CD4-positive, CD25-positive, alpha-beta regulatory T cell (primary cell): ENCODE data around the gene DHRS7. TPM values are rescaled to one million over a fixed set of nuclear protein-coding genes. Genes with fewer than 3 reads are reported as not detected.

Experiments
- ATAC-seq, 2 donors: fragments of 150-1000 bp; cut with Tn5 transposase; one replicate each; pipeline ENCODE4 v1.10.0; 2021; ENCODE audit warnings: low read depth in 2 of 2, moderate number of reproducible peaks in 2 of 2, moderate library complexity in 1 of 2
- DNase-seq, 3 donors: peaks; one replicate each; pipeline versions ENCODE4 v3.0.0 to v3.0.0-alpha.2; 2012 to 2022; ENCODE audit warnings: mixed read lengths in 1 of 3
- H3K27ac ChIP-seq: one replicate; pipeline ENCODE4 v1.7.0; 2013; ENCODE audit warnings: mild to moderate bottlenecking, low read length; ENCODE audit not compliant: insufficient read depth, poor library complexity, severe bottlenecking
- H3K27me3 ChIP-seq: one replicate; pipeline ENCODE4 v1.7.0; 2013; ENCODE audit warnings: low read length; ENCODE audit not compliant: control insufficient read depth, insufficient read depth
- H3K36me3 ChIP-seq: one replicate; pipeline ENCODE4 v1.7.0; 2013; ENCODE audit warnings: mild to moderate bottlenecking, low read length, moderate library complexity; ENCODE audit not compliant: control insufficient read depth, insufficient read depth
- H3K4me1 ChIP-seq: 2 replicates; pipeline ENCODE4 v1.7.0; 2013; ENCODE audit warnings: mild to moderate bottlenecking, low read length; ENCODE audit not compliant: insufficient read depth, control insufficient read depth, poor library complexity, severe bottlenecking
- H3K4me3 ChIP-seq: one replicate; pipeline ENCODE4 v1.7.0; 2013; ENCODE audit warnings: low read depth, mild to moderate bottlenecking, low read length, moderate library complexity
- H3K9me3 ChIP-seq, 2 experiments: 1 replicate in 1 of 2; 2 replicates in 1 of 2; pipeline ENCODE4 v1.7.0; 2013; ENCODE audit warnings: low read length in 2 of 2, mild to moderate bottlenecking in 1 of 2, moderate library complexity in 1 of 2; ENCODE audit not compliant: control insufficient read depth in 2 of 2
- H3K27ac Mint-ChIP-seq, 3 donors: one replicate each; pipeline ENCODE4 v1.8.0; 2020 to 2022; ENCODE audit warnings: mild to moderate bottlenecking in 3 of 3, mixed read lengths in 3 of 3, moderate library complexity in 2 of 3
- H3K27me3 Mint-ChIP-seq: one replicate; pipeline ENCODE4 v1.8.0; 2022; ENCODE audit warnings: mild to moderate bottlenecking, mixed read lengths
- H3K36me3 Mint-ChIP-seq: one replicate; pipeline ENCODE4 v1.8.0; 2020; ENCODE audit warnings: mixed read lengths
- H3K4me1 Mint-ChIP-seq, 4 donors: one replicate each; pipeline ENCODE4 v1.8.0; 2020 to 2022; ENCODE audit warnings: mixed read lengths in 4 of 4, mild to moderate bottlenecking in 1 of 4
- H3K4me3 Mint-ChIP-seq, 4 donors: one replicate each; pipeline ENCODE4 v1.8.0; 2020 to 2022; ENCODE audit warnings: mild to moderate bottlenecking in 4 of 4, mixed read lengths in 4 of 4, moderate library complexity in 3 of 4
- H3K9me3 Mint-ChIP-seq, 7 donors: one replicate each; pipeline ENCODE4 v1.8.0; 2020 to 2022; ENCODE audit warnings: mixed read lengths in 7 of 7, mild to moderate bottlenecking in 3 of 7, moderate library complexity in 2 of 7
- polyA plus RNA-seq, 4 donors: library from polyadenylated mRNA; unstranded; fragments of 300-500 nt; fragmentation: Illumina TruSeq; gene quantifications; one replicate each; pipeline ENCODE4 v1.2.3, GENCODE V29; 2021
- total RNA-seq: library from RNA; stranded (reverse); gene quantifications from one replicate; pipeline ENCODE4 v1.2.3, GENCODE V29; 2022

The DHRS7 gene
- total and polyA plus RNA-seq, 5 donors from 2014 or later: 34.6 to 210 (median 177) TPM

DNA sequence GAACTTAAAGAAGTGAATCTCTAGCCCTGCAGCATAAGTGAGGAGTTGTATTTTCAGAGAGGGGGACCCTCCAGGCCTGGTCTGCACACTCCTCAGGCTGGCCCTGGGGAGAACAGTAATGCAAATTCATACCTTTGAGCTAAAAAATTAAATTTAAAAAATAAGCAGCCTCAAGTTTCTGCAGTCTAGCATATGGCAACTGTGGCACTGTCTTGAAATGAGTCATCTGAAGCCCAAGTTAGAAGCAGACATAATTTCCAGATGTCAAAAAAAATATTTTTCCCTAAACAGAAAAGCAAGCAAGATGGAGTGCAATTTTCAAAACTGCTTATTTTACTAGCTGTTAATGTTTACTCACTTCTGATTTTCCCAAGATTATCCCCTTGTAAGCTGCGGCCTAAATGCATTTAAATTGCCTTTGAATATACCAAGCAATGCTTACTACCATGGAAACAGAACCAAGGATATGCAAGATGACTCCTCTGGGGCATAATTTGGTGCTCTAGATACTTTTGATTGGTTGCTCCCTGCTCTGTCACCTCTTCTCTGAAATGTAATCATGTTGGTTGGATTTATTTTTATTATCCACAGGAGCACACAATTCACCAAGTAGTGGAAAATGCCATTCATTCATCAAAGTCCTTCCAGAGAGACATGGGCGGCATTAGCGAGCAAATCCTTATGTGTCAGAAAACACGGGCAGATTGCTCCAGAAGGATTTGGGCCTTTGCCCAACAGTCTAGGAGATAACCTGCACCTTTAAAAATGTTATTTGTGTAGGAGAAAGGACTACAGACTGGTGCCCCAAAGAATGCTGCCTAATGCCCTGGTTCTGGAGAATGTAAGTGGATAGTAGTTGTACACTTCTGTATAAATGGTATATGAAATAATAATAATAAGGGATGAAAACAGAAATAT lies 25.0 kb upstream of the DHRS7 start:
- ATAC-seq: no peak
- DNase-seq: no peak

DNA sequence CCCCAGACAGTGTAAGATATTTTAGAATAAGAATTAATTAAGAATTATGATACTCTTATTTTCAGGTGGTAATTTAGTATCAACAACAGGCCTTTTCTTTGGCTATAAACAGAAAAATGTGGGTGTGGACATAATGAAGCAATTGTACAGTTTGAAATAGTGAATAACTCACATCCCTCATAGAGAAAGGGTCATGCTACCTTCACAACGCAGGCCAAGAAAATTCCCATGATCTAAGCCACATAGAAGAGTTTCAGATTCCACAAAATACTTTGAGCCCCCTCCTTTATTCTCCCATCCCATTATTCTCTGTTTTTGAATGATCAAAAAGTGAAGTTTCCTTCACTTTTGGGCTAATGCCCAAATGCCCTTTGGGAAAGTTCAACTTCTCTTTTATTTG lies 23.5 kb upstream of the DHRS7 start:
- ATAC-seq (no peak), DNase-seq (no peak)
- no peaks in the 10 kb centered on the region for H3K9me3 Mint-ChIP-seq
- H3K36me3 ChIP-seq: no peaks in the 10 kb centered on the region
- no peak overlapping the region for H3K4me3 ChIP-seq
- no peaks in the 10 kb centered on the region for H3K9me3 ChIP-seq
- peaks cover 0 to 9% (median 7%) of the 10 kb centered on the region in 4 donors for H3K4me1 Mint-ChIP-seq
- peaks cover 18% of the 10 kb centered on the region for H3K27me3 Mint-ChIP-seq
- no peak overlapping the region for H3K27ac ChIP-seq
- no peaks in the 10 kb centered on the region for H3K27me3 ChIP-seq
- H3K27ac Mint-ChIP-seq: no peak overlapping the region
- no peak overlapping the region for H3K4me3 Mint-ChIP-seq
- H3K36me3 Mint-ChIP-seq: no peaks in the 10 kb centered on the region
- peaks cover 5% of the 10 kb centered on the region for H3K4me1 ChIP-seq

More for the DNA sequence above, 25.0 kb upstream of the DHRS7 start:
- Histone ChIP-seq H3K27me3 (no peaks in the 10 kb centered on the region), H3K36me3 (no peaks in the 10 kb centered on the region), H3K4me3 (no peak overlapping the region), H3K4me1 (no peaks in the 10 kb centered on the region), H3K9me3 (no peaks in the 10 kb centered on the region), H3K27ac (no peak overlapping the region)
- Mint-ChIP-seq H3K36me3 (no peaks in the 10 kb centered on the region), H3K4me1 (no peaks in the 10 kb centered on the region), H3K27me3 (peaks cover 12% of the 10 kb centered on the region), H3K9me3 (no peaks in the 10 kb centered on the region), H3K4me3 (no peak overlapping the region), H3K27ac (no peak overlapping the region)

DNA sequence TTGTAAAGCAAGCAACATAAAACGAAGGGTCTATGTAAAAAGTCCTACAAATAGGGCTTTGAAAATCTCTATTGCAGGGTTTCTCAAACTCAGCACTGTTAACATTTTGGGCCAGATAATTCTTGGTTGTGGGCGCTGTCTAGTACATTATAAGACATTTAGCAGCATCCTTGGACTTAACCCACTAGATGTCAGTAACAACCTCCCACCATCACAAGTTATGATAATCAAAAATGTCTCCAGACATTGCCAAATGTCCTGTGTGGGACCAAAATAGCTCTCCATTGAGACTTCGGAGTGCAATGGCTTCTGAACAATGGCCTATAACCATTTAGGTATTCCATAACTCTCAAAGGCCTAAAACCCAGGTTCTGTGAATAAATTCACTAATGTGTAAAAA lies 22.9 kb upstream of the DHRS7 start:
- Mint-ChIP-seq H3K9me3 (no peaks in the 10 kb centered on the region), H3K27me3 (peaks cover 18% of the 10 kb centered on the region), H3K4me1 (peaks cover 0 to 15% (median 9%) of the 10 kb centered on the region in 4 donors), H3K4me3 (no peak overlapping the region), H3K27ac (no peak overlapping the region), H3K36me3 (no peaks in the 10 kb centered on the region)
- no peak for DNase-seq
- Histone ChIP-seq H3K4me1 (peaks cover 5% of the 10 kb centered on the region), H3K27ac (no peak overlapping the region), H3K36me3 (no peaks in the 10 kb centered on the region), H3K27me3 (no peaks in the 10 kb centered on the region), H3K9me3 (no peaks in the 10 kb centered on the region), H3K4me3 (no peak overlapping the region)
- no peak for ATAC-seq

DNA sequence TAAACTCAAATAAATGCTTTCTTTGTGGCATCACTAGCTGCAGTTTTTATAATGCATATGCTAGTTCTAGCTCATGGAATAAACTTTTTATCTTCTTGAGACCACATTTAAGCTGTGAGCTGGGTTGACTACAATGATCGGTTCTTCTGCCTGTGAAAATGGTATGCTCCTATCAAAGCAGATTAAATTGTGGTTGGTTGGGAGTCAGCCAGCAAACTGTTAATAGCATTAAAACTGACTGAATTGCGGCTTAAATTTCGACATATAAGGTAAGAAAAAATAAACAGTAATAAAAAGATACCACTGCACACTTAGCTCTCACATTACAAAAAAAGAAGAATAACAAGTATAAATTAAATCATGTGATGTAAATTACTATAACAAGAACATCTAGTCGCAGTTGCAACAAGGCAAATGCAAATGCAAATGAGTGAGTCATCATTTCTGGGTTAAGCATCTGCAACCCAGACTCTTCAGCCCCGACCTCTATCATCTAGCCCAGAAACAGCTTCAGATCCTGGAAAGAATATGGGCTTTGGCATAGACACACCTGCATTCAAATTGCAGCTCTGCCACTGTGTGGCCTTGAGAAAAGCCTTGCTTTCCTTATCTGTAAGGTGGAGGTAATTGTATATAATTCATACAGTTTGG lies 19.8 kb upstream of the DHRS7 start:
- H3K36me3 Mint-ChIP-seq: no peaks in the 10 kb centered on the region
- peak overlapping the region in 1 of 3 donors; percentile 45 for H3K27ac Mint-ChIP-seq
- ATAC-seq: no peak
- no peaks in the 10 kb centered on the region for H3K27me3 ChIP-seq
- peaks cover 11% of the 10 kb centered on the region for H3K27me3 Mint-ChIP-seq
- no peak for DNase-seq
- no peak overlapping the region for H3K4me3 Mint-ChIP-seq
- H3K4me1 Mint-ChIP-seq: peaks cover 0 to 15% (median 9%) of the 10 kb centered on the region in 4 donors
- no peaks in the 10 kb centered on the region for H3K36me3 ChIP-seq
- no peak overlapping the region for H3K4me3 ChIP-seq
- H3K27ac ChIP-seq: no peak overlapping the region
- H3K4me1 ChIP-seq: peaks cover 5% of the 10 kb centered on the region
- H3K9me3 Mint-ChIP-seq: peaks cover 0 to 9% (median 0%) of the 10 kb centered on the region in 7 donors
- peaks cover 0 to 2% of the 10 kb centered on the region in 2 experiments for H3K9me3 ChIP-seq

DNA sequence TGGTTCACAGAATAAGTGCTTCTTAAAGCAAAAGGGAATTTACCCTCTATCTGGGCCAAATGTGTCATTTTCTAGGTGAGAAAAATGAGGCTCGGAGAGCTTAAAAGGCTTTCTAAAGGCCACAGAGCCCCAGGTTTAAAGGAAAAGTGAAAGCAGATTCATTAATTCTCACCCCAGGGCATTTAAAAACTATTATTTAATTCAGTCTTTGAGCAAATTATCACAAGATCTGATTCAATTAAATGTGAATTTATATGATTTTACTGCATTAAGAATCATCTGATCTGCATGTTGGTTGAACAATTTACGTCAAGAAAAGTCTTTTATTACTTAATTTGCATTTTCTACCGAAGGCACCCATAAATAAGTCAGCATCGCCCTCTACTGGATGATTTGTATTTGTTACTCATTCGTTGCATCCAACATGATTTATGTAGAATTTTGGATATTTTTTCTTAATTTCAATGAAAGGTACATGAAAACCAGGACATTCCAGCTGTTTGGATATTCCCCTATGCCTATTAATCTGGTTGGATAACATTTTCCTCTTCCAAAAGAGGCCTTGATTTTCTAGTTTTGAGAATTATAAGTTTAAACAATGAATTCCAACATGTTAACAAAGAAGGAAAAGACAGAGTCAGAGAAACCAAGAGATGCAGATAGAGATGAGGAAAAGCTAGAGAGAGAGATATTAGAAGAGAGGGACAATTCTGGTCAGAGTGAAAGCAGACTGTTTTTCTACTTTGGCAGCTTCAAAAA lies 19.1 kb upstream of the DHRS7 start:
- Mint-ChIP-seq H3K27me3 (peaks cover 11% of the 10 kb centered on the region), H3K4me3 (peak overlapping the region; percentile 20 to 96 (median 82)), H3K4me1 (peaks cover 0 to 15% (median 9%) of the 10 kb centered on the region in 4 donors), H3K9me3 (peaks cover 0 to 14% (median 0%) of the 10 kb centered on the region in 7 donors), H3K36me3 (no peaks in the 10 kb centered on the region), H3K27ac (peak overlapping the region; percentile 75 to 87 (median 84))
- Histone ChIP-seq H3K9me3 (peaks cover 0 to 2% of the 10 kb centered on the region in 2 experiments), H3K27ac (peak overlapping the region; percentile 52), H3K36me3 (no peaks in the 10 kb centered on the region), H3K4me1 (peaks cover 5% of the 10 kb centered on the region), H3K27me3 (no peaks in the 10 kb centered on the region), H3K4me3 (peak overlapping the region; percentile 94)
- DNase-seq: peak; percentile 26 to 85 (median 78)
- ATAC-seq: peak; percentile 57 to 67

DNA sequence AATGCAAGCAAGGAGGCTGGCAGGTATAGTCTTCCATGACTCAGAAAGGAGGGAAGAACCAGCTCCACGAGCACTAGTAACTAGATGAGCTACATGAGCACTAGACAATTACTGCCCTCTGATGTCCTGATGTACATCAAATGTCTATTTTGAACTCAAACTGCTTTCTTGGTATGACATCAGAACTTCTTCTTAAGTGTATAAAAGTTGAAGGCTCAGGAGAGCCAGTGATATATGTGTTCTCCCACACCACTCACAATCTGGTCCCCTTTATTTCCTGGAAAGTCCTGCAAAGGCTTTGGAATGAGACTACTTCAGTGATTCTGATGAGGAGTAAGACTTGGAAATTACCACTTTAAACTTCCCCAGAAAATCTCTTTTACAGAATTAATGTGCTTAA lies 18.5 kb upstream of the DHRS7 start:
- Histone ChIP-seq H3K9me3 (peaks cover 0 to 2% of the 10 kb centered on the region in 2 experiments), H3K27ac (peak overlapping the region; percentile 52), H3K4me1 (peaks cover 5% of the 10 kb centered on the region), H3K27me3 (no peaks in the 10 kb centered on the region), H3K4me3 (peak overlapping the region; percentile 94), H3K36me3 (no peaks in the 10 kb centered on the region)
- DNase-seq (peak in 1 of 3 donors; percentile 42), ATAC-seq (peak; percentile 21 to 39)
- no peaks in the 10 kb centered on the region for H3K36me3 Mint-ChIP-seq
- peaks cover 11% of the 10 kb centered on the region for H3K27me3 Mint-ChIP-seq
- H3K9me3 Mint-ChIP-seq: peaks cover 0 to 14% (median 0%) of the 10 kb centered on the region in 7 donors
- peak overlapping the region; percentile 75 to 87 (median 84) for H3K27ac Mint-ChIP-seq
- peak overlapping the region; percentile 20 to 96 (median 82) for H3K4me3 Mint-ChIP-seq
- peaks cover 0 to 15% (median 9%) of the 10 kb centered on the region in 4 donors for H3K4me1 Mint-ChIP-seq

DNA sequence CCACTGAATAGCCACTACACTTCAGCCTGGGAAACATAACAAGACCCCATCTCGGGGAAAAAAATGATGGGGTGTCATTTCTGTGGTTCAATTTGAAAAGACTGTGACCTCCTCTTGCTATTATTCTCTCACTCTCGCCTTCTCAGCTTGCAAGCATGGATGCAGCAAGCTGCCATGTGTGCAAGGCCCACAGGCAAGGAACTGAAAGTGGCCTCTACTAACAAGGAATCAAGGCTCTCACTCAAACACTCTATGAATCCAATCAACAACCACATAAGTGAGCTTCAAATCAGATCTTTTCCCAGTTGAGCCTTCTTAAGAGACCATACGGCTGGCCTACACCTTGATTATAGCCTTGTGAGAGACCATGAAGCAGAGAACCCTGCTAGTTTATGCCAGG lies 17.9 kb upstream of the DHRS7 start:
- Mint-ChIP-seq H3K4me1 (peaks cover 0 to 15% (median 9%) of the 10 kb centered on the region in 4 donors), H3K4me3 (peak overlapping the region in 2 of 4 donors; percentile 4 to 14), H3K27me3 (peaks cover 11% of the 10 kb centered on the region), H3K27ac (peak overlapping the region in 2 of 3 donors; percentile 84 to 87), H3K36me3 (no peaks in the 10 kb centered on the region), H3K9me3 (peaks cover 0 to 14% (median 0%) of the 10 kb centered on the region in 7 donors)
- DNase-seq (no peak), ATAC-seq (no peak)
- H3K4me3 ChIP-seq: no peak overlapping the region
- no peaks in the 10 kb centered on the region for H3K36me3 ChIP-seq
- no peak overlapping the region for H3K27ac ChIP-seq
- H3K27me3 ChIP-seq: no peaks in the 10 kb centered on the region
- H3K9me3 ChIP-seq: peaks cover 2 to 4% of the 10 kb centered on the region in 2 experiments
- H3K4me1 ChIP-seq: peaks cover 5% of the 10 kb centered on the region
